ENCODE measurements around the gene CYP27A1. TPM values are rescaled to one million over a fixed set of nuclear protein-coding genes. Genes with fewer than 3 reads are reported as not detected.

CYP27A1 gene
- total and polyA plus RNA-seq, 3 donors from 2014 or later, result 30.2 to 62.8 (median 37.2) TPM

GRCh38 chr2:218813771-218814460, 32.0 kb downstream of the CYP27A1 start:
- Histone ChIP-seq H3K4me3 (no peak overlapping the region), H3K27me3 (no peaks in the 10 kb centered on the region), H3K4me1 (peaks cover 20% of the 10 kb centered on the region), H3K36me3 (ENCODE audit: low read depth, missing control alignments) (no peaks in the 10 kb centered on the region), H3K9me3 (no peaks in the 10 kb centered on the region), H3K27ac (peak overlapping the region in 1 of 2 donors; percentile 24)
- intact Hi-C loops (cut with DNase I; ENCODE audit: low total_unique reads), result no loop called here
- no peak for DNase-seq
- whole genome bisulfite sequencing, 2 donors, result 72 to 77% methylated on average over 11 of the region's 11 CpGs
- TF ChIP-seq POLR2A (IDR thresholded peaks at IDR 0.05) (no peak), CTCF (IDR thresholded peaks at IDR 0.05) (no peak)

GRCh38 chr2:218814540-218815243, 32.7 kb downstream of the CYP27A1 start:
- 71 to 82% methylated on average over 13 of the region's 13 CpGs for WGBS, 2 donors
- DNase-seq, result peak; percentile 80
- no peak overlapping the region for H3K27ac ChIP-seq
- H3K4me1 ChIP-seq, result peaks cover 20% of the 10 kb centered on the region
- no peak for TF ChIP-seq POLR2A (IDR thresholded peaks at IDR 0.05)
- TF ChIP-seq CTCF (IDR thresholded peaks at IDR 0.05), result no peak
- H3K4me3 ChIP-seq, result no peak overlapping the region
- H3K36me3 ChIP-seq (ENCODE audit: low read depth, missing control alignments), result no peaks in the 10 kb centered on the region
- no peaks in the 10 kb centered on the region for H3K9me3 ChIP-seq
- no peaks in the 10 kb centered on the region for H3K27me3 ChIP-seq
- intact Hi-C loops (cut with DNase I; ENCODE audit: low total_unique reads), result no loop called here

GRCh38 chr2:218815244-218815637, 33.3 kb downstream of the CYP27A1 start:
- no peaks in the 10 kb centered on the region for H3K36me3 ChIP-seq (ENCODE audit: low read depth, missing control alignments)
- 73 to 76% methylated on average over 5 of the region's 5 CpGs for WGBS, 2 donors
- H3K4me1 ChIP-seq, result peaks cover 20% of the 10 kb centered on the region
- H3K27ac ChIP-seq, result peak overlapping the region in 1 of 2 donors; percentile 18
- H3K27me3 ChIP-seq, result no peaks in the 10 kb centered on the region
- intact Hi-C loops (cut with DNase I; ENCODE audit: low total_unique reads), result no loop called here
- DNase-seq, result peak; percentile 62
- no peaks in the 10 kb centered on the region for H3K9me3 ChIP-seq
- no peak overlapping the region for H3K4me3 ChIP-seq
- TF ChIP-seq CTCF (IDR thresholded peaks at IDR 0.05), result no peak
- no peak for TF ChIP-seq POLR2A (IDR thresholded peaks at IDR 0.05)

GRCh38 chr2:218815649-218816048, 33.7 kb downstream of the CYP27A1 start:
- Histone ChIP-seq H3K4me3 (no peak overlapping the region), H3K27me3 (no peaks in the 10 kb centered on the region), H3K36me3 (ENCODE audit: low read depth, missing control alignments) (no peaks in the 10 kb centered on the region), H3K27ac (peak overlapping the region; percentile 18 to 35), H3K9me3 (no peaks in the 10 kb centered on the region), H3K4me1 (peaks cover 20% of the 10 kb centered on the region)
- 86 to 91% methylated on average over 3 to 4 of the region's 4 CpGs for WGBS, 2 donors
- DNase-seq, result no peak
- intact Hi-C loops (cut with DNase I; ENCODE audit: low total_unique reads), result no loop called here
- no peak for TF ChIP-seq CTCF (IDR thresholded peaks at IDR 0.05)
- no peak for TF ChIP-seq POLR2A (IDR thresholded peaks at IDR 0.05)
